OCI-LY7 (cell line): ENCODE data around the gene GRAP. TPM values are rescaled to one million over a fixed set of nuclear protein-coding genes. Genes with fewer than 3 reads are reported as not detected.

Source experiments
- BruUV-seq: library from RNA; stranded (reverse); fragments of 400-500 nt; replicated peaks from 2 replicates; lab custom pipeline; 2021; lab: Mats Ljungman, UMichigan
- CTCF ChIA-PET: fragments of 300-600 bp; sonication (Branson Sonifier 250); formaldehyde crosslinking; loops from one replicate; lab custom pipeline; 2022; ENCODE audit warnings: antibody characterized with exemption; ENCODE audit not compliant: unreplicated experiment; lab: Charles Lee
- POLR2A ChIA-PET: fragments of 300-600 bp; sonication (Branson Sonifier 250); formaldehyde crosslinking; loops from one replicate; lab custom pipeline; 2022; ENCODE audit warnings: antibody characterized with exemption; lab: Charles Lee
- DNase-seq: peaks from one replicate; pipeline ENCODE4 v3.0.0-alpha.2; 2015; ENCODE audit warnings: low spot score
- H2AFZ ChIP-seq: fragments of 200-600 bp; sonication (generic), shearing (Covaris generic); 2 replicates; pipeline ENCODE4 v1.6.1; 2014; ENCODE audit warnings: mild to moderate bottlenecking, antibody characterized with exemption, low read length, moderate library complexity
- H3K27ac ChIP-seq: fragments of 200-600 bp; sonication (generic); 2 replicates; pipeline ENCODE4 v1.5.1; 2014; ENCODE audit warnings: mixed run types, low read depth, mild to moderate bottlenecking, moderate library complexity, low read length, inconsistent platforms; ENCODE audit not compliant: poor library complexity, severe bottlenecking
- H3K36me3 ChIP-seq: fragments of 200-600 bp; sonication (generic); 2 replicates; pipeline ENCODE4 v1.6.1; 2014; ENCODE audit warnings: mild to moderate bottlenecking, antibody characterized with exemption, low read length, moderate library complexity, mixed read lengths; ENCODE audit not compliant: insufficient read depth
- H3K4me1 ChIP-seq: fragments of 200-600 bp; sonication (generic); 2 replicates; pipeline ENCODE4 v1.5.1; 2014; ENCODE audit warnings: mild to moderate bottlenecking, low read length; ENCODE audit not compliant: insufficient read depth, poor library complexity, severe bottlenecking
- H3K4me2 ChIP-seq: fragments of 200-600 bp; sonication (generic); 2 replicates; pipeline ENCODE4 v1.6.1; 2014; ENCODE audit warnings: mild to moderate bottlenecking, low read length
- H3K4me3 ChIP-seq: fragments of 200-600 bp; sonication (generic); 2 replicates; pipeline ENCODE4 v1.5.1; 2014; ENCODE audit warnings: mild to moderate bottlenecking, low read depth, low read length; ENCODE audit not compliant: poor library complexity, severe bottlenecking
- H3K79me2 ChIP-seq: fragments of 200-600 bp; sonication (generic); 2 replicates; pipeline ENCODE4 v1.6.1; 2016; ENCODE audit warnings: low read depth, mild to moderate bottlenecking, low read length, moderate library complexity, mixed read lengths; ENCODE audit not compliant: insufficient read depth
- H3K9me2 ChIP-seq: fragments of 200-600 bp; sonication (generic); 2 replicates; pipeline ENCODE4 v1.6.1; 2016; ENCODE audit warnings: mild to moderate bottlenecking, low read length, mixed read lengths; ENCODE audit not compliant: insufficient read depth
- H3K9me3 ChIP-seq: fragments of 200-600 bp; sonication (generic); 2 replicates; pipeline ENCODE4 v1.6.1; 2014; ENCODE audit warnings: mild to moderate bottlenecking, mixed run types, low read length, mixed read lengths
- H4K20me1 ChIP-seq: fragments of 200-600 bp; sonication (generic); 2 replicates; pipeline ENCODE4 v1.6.1; 2014; ENCODE audit warnings: mild to moderate bottlenecking, antibody characterized with exemption, low read length, moderate library complexity, mixed read lengths; ENCODE audit not compliant: insufficient read depth
- EZH2phosphoT487 ChIP-seq: fragments of 200-600 bp; sonication (generic); IDR thresholded peaks from 2 replicates; pipeline ENCODE4 v1.6.1; 2018; ENCODE audit warnings: low read depth, borderline replicate concordance, mild to moderate bottlenecking, mixed run types, antibody characterized with exemption, low read length, moderate library complexity, mixed read lengths
- intact Hi-C: fragments of 100-400 bp; cut with micrococcal nuclease; formaldehyde crosslinking; loops from one replicate; pipeline ENCODE4 v1.10.0; 2022; ENCODE audit not compliant: unreplicated experiment
- total RNA-seq, 2 experiments: library from RNA; depleted of rRNA in 1 of 2; stranded (reverse); fragments of >200 nt in 1 of 2; shearing (Covaris generic) in 1 of 2; gene quantifications; 2 replicates each; pipeline ENCODE4 v1.2.3, GENCODE V29; 2014 to 2022
- TF ChIP-seq, protein P1 (sequence below): fragments of 200-600 bp; sonication (generic); conservative IDR thresholded peaks from 2 replicates; pipeline ENCODE4 v1.5.1; 2014; ENCODE audit warnings: mild to moderate bottlenecking, antibody characterized with exemption, low read length, moderate library complexity, mixed read lengths

The GRAP gene
- total RNA-seq, 2 experiments from 2014 or later: 154 to 221 TPM

DNA sequence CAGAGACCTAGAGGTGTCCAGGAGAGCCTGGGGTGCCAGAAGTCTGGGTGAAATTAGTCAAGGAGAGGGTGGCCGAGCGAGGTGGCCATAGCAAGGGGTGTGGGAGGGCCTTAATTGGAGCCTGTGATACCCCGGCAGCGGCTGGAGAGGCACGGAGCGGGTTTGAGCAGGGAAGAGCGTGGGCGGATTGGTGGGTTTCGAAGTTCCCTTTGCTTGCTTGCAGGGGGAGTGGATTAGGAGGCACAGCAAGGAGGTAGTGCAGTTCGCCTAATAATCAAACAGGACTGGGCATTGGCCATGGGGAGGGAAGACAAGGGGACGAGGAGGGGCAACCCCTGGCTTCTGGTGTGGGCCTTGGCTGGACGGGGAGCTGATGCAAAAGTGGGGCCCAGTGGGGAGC, 36.8 kb downstream of the GRAP start:
- POLR2A ChIA-PET: no interaction called here
- H3K4me3 ChIP-seq: no peak overlapping the region
- H3K4me2 ChIP-seq: no peak overlapping the region
- no TSS peak for BruUV-seq
- TF ChIP-seq, protein P1, sequence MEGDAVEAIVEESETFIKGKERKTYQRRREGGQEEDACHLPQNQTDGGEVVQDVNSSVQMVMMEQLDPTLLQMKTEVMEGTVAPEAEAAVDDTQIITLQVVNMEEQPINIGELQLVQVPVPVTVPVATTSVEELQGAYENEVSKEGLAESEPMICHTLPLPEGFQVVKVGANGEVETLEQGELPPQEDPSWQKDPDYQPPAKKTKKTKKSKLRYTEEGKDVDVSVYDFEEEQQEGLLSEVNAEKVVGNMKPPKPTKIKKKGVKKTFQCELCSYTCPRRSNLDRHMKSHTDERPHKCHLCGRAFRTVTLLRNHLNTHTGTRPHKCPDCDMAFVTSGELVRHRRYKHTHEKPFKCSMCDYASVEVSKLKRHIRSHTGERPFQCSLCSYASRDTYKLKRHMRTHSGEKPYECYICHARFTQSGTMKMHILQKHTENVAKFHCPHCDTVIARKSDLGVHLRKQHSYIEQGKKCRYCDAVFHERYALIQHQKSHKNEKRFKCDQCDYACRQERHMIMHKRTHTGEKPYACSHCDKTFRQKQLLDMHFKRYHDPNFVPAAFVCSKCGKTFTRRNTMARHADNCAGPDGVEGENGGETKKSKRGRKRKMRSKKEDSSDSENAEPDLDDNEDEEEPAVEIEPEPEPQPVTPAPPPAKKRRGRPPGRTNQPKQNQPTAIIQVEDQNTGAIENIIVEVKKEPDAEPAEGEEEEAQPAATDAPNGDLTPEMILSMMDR: no peak
- TF ChIP-seq EZH2phosphoT487: no peak
- CTCF ChIA-PET: no interaction called here
- H4K20me1 ChIP-seq: no peaks in the 10 kb centered on the region
- intact Hi-C loops: loop anchor here (10.0 kb wide), 1 partner anchor 75 kb away; no protein-coding TSS in a partner anchor
- no peaks in the 10 kb centered on the region for H3K9me2 ChIP-seq
- peaks cover 6% of the 10 kb centered on the region; the same call in 1 of the 2 replicates for H3K9me3 ChIP-seq
- no peaks in the 10 kb centered on the region for H3K79me2 ChIP-seq
- H3K36me3 ChIP-seq: no peaks in the 10 kb centered on the region
- H3K4me1 ChIP-seq: peaks cover 7% of the 10 kb centered on the region
- no peak overlapping the region for H3K27ac ChIP-seq
- no peak for DNase-seq
- H2AFZ ChIP-seq: no peak overlapping the region

- CTCF ChIA-PET: no interaction called here
- BruUV-seq: no TSS peak
- Histone ChIP-seq H2AFZ (no peak overlapping the region), H4K20me1 (no peaks in the 10 kb centered on the region), H3K79me2 (no peaks in the 10 kb centered on the region), H3K9me3 (peaks cover 6% of the 10 kb centered on the region; the same call in 1 of the 2 replicates), H3K4me3 (no peak overlapping the region), H3K36me3 (no peaks in the 10 kb centered on the region), H3K27ac (no peak overlapping the region), H3K4me1 (peaks cover 32% of the 10 kb centered on the region), H3K9me2 (no peaks in the 10 kb centered on the region), H3K4me2 (no peak overlapping the region)
- no peak for DNase-seq
- POLR2A ChIA-PET: no interaction called here
- TF ChIP-seq, protein P1: no peak
- TF ChIP-seq EZH2phosphoT487: no peak
- intact Hi-C loops: loop anchor here (10.0 kb wide), 1 partner anchor 72 kb away; no protein-coding TSS in a partner anchor
These were observed 40.1 kb downstream of the GRAP start for GRCh38 chr17:19006698-19007097.

- Histone ChIP-seq H3K27ac (no peak overlapping the region), H2AFZ (no peak overlapping the region), H3K4me1 (peaks cover 35% of the 10 kb centered on the region), H3K9me2 (no peaks in the 10 kb centered on the region), H3K4me2 (no peak overlapping the region), H3K4me3 (no peak overlapping the region), H3K9me3 (peaks cover 6% of the 10 kb centered on the region; the same call in 1 of the 2 replicates), H4K20me1 (no peaks in the 10 kb centered on the region), H3K79me2 (no peaks in the 10 kb centered on the region), H3K36me3 (no peaks in the 10 kb centered on the region)
- BruUV-seq: no TSS peak
- ChIA-PET CTCF (no interaction called here), POLR2A (no interaction called here)
- DNase-seq: no peak
- intact Hi-C loops: loop anchor here (10.0 kb wide), 1 partner anchor 71 kb away; no protein-coding TSS in a partner anchor
- TF ChIP-seq EZH2phosphoT487: no peak
- TF ChIP-seq, protein P1: no peak
These were observed 40.8 kb downstream of the GRAP start for GRCh38 chr17:19005789-19006430.
